ENCODE data around the gene TMCC1.

The TMCC1 gene

GRCh38 chr3:129672412-129672811 is 221.1 kb downstream of the TMCC1 start:
- no peak for DNase-seq (ENCODE audit: low read depth)
- H3K4me3 ChIP-seq (ENCODE audit: low read depth, low read length) = no peak overlapping the region
- no peak for TF ChIP-seq CTCF (IDR thresholded peaks at IDR 0.05; ENCODE audit: control insufficient read depth, extremely low read depth, insufficient read depth)

- DNase-seq (ENCODE audit: low read depth) = no peak
- no peak overlapping the region for H3K4me3 ChIP-seq (ENCODE audit: low read depth, low read length)
Measured at GRCh38 chr3:129665024-129665768, 228.3 kb downstream of the TMCC1 start.

GRCh38 chr3:129663930-129664646 is 229.4 kb downstream of the TMCC1 start:
- no peak overlapping the region for H3K4me3 ChIP-seq (ENCODE audit: low read depth, low read length)
- no peak for TF ChIP-seq CTCF (IDR thresholded peaks at IDR 0.05; ENCODE audit: control insufficient read depth, extremely low read depth, insufficient read depth)
- DNase-seq (ENCODE audit: low read depth) = no peak

More at GRCh38 chr3:129665024-129665768, 228.3 kb downstream of the TMCC1 start:
- TF ChIP-seq CTCF (IDR thresholded peaks at IDR 0.05; ENCODE audit: control insufficient read depth, extremely low read depth, insufficient read depth) = no peak

GRCh38 chr3:129663045-129663446 is 230.5 kb downstream of the TMCC1 start:
- peak overlapping the region; percentile 23 for H3K4me3 ChIP-seq (ENCODE audit: low read depth, low read length)
- peak; percentile 84 for DNase-seq (ENCODE audit: low read depth)
- no peak for TF ChIP-seq CTCF (IDR thresholded peaks at IDR 0.05; ENCODE audit: control insufficient read depth, extremely low read depth, insufficient read depth)

- no peak overlapping the region for H3K4me3 ChIP-seq (ENCODE audit: low read depth, low read length)
- no peak for DNase-seq (ENCODE audit: low read depth)
- TF ChIP-seq CTCF (IDR thresholded peaks at IDR 0.05; ENCODE audit: control insufficient read depth, extremely low read depth, insufficient read depth) = no peak
Measured at GRCh38 chr3:129662191-129662608, 231.3 kb downstream of the TMCC1 start.

- no peak for DNase-seq (ENCODE audit: low read depth)
- no peak for TF ChIP-seq CTCF (IDR thresholded peaks at IDR 0.05; ENCODE audit: control insufficient read depth, extremely low read depth, insufficient read depth)
Measured at GRCh38 chr3:129661766-129662165, 231.7 kb downstream of the TMCC1 start.

More at GRCh38 chr3:129661766-129662165, 231.7 kb downstream of the TMCC1 start:
- no peak overlapping the region for H3K4me3 ChIP-seq (ENCODE audit: low read depth, low read length)

All from LNCaP clone FGC (cell line).